LNCAP (cell line): ENCODE data around the gene JAKMIP1.

ENCODE experiments used
- CTCF ChIP-seq: fragments of 450-650 bp; IDR thresholded peaks from 2 replicates; pipeline ENCODE4 v1.5.1; 2017; ENCODE audit warnings: mild to moderate bottlenecking

Gene JAKMIP1

GRCh38 chr4:6200011-6200921, at the start of gene JAKMIP1:
TSS of gene JAKMIP1 (minus strand) at chr4:6200549. CDS start at chr4:6112850, 87,699 bp downstream.
- no peak for TF ChIP-seq CTCF

- TF ChIP-seq CTCF: no peak
These were observed 48.0 kb upstream of the JAKMIP1 start for GRCh38 chr4:6248394-6248793.

GRCh38 chr4:6246170-6246634, 45.9 kb upstream of the JAKMIP1 start:
- TF ChIP-seq CTCF: no peak

- TF ChIP-seq CTCF: no peak
These were observed 45.2 kb upstream of the JAKMIP1 start for GRCh38 chr4:6245246-6246169.

GRCh38 chr4:6242271-6243029, 42.1 kb upstream of the JAKMIP1 start:
- TF ChIP-seq CTCF: no peak

GRCh38 chr4:6241062-6241845, 40.9 kb upstream of the JAKMIP1 start:
- TF ChIP-seq CTCF: no peak
